HL-60/S4 treated with phorbol 12-myristate 13-acetate at 8.2 ng/mL for 4 days and 3 days (cell line): Measurements from ENCODE around the gene CRHR1.
"Not testable (repeated sequence)": the region's sequence is repeated elsewhere in the genome, so short reads cannot be mapped to it uniquely, and the experiment has no call there.

ENCODE experiments used
- in situ Hi-C: fragments of 300-500 bp; cut with MboI; formaldehyde crosslinking; loops from 2 replicates; pipeline ENCODE4 v1.15.0; 2022; ENCODE audit warnings: low sequenced_read_pairs

The CRHR1 gene

DNA sequence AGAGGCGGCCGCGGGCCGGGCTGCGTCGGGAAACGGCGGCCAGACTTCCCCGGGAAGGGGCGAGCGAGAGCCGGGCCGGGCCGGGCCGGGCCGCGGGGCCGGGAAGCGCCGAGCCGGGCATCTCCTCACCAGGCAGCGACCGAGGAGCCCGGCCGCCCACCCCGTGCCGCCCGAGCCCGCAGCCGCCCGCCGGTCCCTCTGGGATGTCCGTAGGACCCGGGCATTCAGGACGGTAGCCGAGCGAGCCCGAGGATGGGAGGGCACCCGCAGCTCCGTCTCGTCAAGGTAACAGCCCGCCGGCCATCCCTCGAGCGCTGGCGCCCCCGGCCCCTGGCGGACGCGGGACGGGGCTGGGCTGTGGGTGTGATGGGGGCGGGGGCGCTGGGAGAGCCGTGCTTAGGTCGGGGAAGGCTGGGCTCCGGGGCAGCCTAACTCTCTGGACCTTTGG is at the start of gene CRHR1:
Gene CRHR1, plus strand, starts transcription at position 28 of the 448 bp plus-strand sequence. Its CDS starts 225 bp downstream, at position 253.
- in situ Hi-C loops, result no loop called here

DNA sequence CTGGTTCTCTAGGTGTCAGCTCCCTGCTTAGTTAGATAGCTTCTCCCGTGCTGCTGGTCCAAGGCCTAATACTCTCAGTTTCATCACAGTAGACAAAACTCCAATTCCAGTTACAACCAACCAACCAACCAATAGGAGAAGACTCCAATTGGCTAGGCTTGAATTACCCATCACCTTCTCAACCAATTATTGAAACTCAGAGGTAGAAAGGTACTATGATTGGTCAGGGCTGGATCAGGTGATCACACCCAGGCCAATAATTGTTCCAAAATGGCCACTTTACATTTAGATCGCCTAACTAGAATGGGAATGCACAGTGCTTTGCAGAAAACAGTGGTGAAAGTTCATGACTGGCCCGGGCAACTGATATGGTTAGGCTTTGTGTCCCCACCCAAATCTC is 49.5 kb upstream of the CRHR1 start:
- in situ Hi-C loops, result no loop called here

DNA sequence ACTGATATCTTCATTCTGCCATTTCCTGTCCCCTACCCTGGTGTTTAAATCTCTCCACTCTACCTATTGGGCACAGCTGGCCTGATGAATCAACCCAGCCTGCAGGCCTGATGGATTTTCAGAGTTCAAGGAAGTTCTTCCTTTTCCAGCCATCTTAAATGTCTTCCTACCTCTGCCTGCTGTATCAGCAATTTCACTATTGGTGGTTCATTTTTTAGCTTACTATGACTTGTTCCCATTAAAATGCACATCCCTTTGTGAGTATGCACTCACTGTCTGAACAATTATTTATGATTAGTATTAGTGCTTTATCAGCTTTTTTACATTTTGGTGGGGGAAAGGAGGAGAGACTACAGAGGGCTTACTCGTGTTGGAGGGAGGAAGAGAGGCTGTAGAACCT is 48.6 kb upstream of the CRHR1 start:
- in situ Hi-C loops, result no loop called here

DNA sequence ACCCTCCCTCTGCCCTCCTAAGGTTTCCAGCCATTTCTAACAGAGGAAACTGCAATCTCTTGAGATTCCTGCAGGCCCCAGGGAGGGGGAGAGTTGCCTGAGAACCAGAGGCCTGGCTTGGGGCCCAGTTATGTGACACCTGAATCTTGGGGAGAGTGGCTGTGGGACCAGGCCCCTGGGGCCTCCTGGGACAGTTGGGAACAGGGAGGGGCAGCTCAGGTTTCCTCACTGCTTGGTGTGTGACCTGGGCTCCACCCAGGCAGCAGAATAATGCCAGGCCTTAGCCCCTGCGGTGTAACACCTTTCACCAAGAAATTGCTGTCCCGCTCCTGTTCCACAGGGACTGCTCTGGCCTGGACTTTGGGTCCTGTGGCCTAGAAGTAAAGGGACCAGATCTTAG is 44.3 kb upstream of the CRHR1 start:
- in situ Hi-C loops, result no loop called here

DNA sequence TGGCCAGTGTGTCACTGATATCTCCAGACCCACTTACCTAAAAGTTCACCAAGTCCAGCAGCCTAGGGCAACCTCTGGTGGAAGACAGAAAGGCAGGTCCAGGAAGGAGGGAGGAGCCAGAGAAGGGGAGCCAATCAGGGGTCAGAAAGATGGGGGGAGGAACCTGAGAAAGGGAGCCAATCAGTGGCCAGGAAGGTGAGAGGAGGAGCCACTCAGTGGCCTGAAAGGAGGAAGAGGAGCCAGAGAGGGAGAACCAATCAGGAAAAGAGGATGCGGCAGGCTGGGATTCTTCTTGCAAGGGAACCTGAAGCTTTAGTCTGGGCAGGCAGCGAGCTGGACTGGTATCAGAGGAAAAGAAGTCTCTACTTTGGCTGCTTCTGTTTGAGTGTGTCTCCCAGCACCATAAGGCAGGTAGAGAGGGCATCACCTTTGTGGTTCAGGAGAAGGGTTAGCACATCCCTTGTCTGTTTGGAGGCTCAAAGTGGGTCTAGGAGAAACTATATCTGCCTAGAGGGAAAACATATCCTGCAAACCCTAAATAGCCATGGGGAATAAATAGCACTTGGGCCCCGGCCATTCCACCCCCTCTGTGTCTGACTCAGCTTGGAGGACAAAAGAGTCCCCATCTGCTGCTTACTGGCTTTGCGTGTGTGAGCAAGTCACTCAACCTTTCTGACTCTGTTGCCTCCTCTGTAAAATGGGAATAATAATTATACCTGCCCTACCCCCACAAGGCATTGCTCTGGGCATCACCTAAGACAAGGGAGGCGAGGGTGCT is 43.4 kb upstream of the CRHR1 start:
- in situ Hi-C loops, result no loop called here

DNA sequence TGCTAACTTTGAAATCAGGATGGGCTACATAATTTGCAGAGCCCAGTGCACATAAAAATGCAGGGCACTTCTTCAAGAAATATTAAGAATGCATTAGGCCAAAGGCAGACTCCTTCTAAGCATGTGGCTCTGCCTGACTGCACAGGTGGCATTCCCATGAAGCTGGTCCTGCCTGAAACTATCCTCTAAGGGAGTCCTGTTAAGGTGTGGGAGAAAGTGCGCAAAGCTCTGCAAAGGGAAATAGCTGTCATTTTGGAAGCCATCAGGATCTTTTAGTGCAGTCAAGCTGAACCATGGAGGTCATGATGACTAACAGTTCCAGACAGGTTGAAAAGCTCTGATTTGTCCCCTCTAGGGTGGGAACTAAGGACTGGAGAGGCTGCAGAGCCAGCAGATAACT is 41.9 kb upstream of the CRHR1 start:
- in situ Hi-C loops, result no loop called here

DNA sequence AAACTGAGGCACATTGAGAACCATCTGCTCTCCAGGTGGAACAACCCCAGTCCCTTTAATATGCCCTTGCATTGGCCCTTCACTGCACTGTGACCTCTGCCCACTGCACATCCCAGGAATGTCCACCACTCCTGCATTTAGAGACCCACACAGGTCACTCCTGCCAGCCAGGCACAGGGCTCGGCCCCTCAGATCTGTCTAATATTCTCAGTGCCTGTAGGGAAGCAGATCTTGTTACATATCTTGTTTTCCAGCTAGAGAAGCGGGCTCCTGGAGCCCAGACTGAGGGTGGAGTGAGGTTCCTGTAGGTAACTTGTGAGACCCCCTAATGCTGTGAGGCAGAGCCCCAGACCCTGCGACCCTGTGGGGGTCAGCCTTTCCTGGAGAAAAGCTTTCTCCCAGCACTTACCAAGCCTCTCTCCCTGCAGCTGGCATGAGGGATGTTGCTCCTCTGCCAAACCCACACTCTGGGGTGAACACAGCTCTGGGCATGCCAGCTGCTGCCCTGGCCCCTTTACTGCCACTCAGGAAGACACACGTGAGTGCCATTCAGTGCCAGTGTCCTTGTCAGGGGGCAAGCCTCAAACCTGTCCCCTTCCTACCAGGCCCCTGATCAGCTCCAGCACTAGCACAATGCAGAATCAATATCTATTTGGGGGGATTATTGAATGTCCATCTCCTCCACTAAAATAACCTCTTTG is 40.3 kb upstream of the CRHR1 start:
- in situ Hi-C loops, result no loop called here

DNA sequence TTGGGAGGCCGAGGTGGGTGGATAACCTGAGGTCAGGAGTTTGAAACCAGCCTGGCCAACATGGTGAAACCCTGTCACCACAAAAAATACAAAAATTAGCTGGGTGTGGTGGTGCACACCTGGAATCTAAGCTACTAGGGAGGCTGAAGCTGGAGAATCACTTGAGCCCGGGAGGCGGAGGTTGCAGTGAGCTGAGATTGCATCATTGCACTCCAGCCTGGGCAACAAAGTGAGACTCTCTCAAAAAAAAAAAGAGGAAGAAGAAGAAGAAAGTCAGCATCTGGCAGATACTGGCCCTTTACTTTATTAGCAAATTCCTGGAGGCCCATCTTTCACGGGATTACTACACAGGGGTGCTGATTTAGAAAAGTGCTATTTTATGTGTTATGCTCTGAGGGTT is 39.3 kb upstream of the CRHR1 start:
- in situ Hi-C loops, result not testable (repeated sequence)

DNA sequence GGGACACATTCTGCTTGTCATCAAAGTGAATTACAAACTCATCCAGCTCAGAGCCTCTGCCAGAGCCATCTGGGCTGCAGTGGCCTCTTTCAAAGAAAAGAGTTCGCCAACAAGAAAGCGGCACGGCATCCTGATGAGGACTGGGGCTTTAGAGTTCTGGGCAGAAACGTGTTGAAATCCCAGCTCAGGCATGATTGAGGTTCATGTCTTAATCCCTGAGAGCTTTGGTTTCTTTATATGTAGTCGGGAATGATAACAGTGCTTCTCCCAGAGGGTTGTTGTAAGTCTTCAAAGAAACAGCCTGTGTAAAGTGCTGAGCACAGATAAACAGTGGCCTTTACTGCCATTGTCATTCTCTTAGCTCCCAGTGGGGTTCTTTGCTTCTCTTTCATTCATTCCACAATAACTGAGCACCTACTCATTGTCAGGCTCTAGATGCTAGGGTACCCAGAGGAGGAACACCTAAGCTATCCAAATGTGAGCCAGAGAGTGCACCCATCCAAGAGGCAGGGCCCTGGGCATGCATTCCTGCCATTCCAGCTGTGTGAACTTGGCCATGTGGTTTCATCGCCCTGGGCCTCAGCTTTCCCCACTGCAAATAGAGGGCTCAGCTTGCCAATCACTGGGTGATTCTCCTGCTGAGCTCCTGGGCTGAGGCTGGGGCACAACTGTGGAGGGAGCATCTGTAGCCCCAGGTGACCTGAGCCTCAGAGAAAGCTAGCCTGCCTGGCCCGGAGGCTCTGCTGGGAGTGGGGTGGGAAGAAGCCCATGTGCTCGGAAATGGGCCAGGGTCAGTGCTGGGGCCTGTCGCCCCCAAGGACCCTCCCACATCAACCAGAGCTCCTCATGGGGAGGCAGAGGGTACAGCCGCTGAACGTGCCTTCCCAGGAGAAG is 38.3 kb upstream of the CRHR1 start:
- in situ Hi-C loops, result no loop called here

DNA sequence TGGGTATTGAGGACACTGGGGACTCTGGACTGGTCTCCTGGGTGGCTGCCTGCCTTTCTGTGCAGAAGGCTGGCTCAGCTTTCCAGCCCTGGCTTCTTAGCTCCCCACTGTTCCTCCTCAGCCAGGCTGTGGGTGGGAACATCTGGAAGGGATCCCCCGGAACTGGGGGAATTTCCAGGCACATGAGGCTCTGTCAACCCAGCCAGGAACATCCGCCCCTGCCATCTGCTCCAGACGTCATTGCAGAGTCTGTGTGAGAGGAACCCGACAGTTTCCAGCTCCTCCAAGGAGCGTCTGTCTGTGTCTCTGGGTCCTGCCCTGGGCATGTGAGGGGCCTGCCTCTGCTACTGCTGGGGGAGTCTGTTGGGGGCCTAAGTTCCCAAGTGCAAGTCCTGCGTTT is 36.2 kb upstream of the CRHR1 start:
- in situ Hi-C loops, result no loop called here

DNA sequence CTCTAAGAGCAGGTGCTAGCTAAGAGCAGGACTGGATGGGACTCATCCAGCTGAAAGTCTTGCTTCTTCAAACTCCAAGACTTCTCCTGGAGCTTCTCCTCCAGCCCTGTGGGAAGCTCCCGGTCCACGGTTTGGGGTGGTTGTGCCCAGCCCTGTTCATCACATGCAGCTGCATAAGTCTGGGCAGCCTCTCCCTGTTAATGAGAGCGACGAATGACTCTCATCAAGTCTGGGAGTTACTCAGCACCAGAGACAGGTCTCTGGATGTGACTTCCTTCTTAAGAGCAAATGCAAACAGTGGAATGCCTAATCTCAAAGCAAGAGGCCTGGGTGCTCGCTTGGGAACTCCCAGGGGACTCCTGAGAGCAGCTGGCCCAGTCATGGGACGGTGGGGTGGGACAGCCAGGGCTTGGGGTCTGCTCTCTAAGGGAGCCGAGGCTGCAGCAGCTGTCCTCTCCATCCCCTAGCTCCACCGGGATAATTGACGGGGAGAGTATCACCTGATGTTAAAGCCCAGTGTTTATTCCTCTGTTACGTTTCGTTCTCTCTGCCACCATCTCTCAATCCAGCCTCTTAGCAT is 35.3 kb upstream of the CRHR1 start:
- in situ Hi-C loops, result no loop called here

DNA sequence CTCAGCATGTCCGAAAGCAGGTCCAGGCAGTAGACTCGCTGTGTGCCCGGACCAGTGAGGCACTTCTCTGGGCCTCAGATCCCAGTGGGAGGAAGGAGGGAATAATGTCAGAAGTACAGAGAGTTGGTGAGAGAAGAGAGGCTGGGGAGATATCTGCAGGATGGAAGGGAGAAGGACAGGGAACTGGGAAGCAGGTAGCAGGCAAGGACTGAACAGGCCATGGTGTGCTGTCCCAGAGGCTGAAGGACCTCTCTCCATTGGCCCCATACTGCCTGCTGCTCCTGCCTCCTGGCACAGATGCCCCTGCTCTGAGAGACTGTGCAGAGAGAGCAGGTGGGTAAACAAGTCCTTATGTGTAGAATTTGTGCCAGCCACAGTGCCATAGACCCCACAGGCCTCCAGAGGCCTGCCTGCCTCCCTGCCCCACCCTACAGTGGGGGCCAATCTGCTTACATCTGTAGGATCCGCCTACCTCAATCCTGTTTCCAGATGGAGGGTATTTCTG is 34.2 kb upstream of the CRHR1 start:
- in situ Hi-C loops, result no loop called here

DNA sequence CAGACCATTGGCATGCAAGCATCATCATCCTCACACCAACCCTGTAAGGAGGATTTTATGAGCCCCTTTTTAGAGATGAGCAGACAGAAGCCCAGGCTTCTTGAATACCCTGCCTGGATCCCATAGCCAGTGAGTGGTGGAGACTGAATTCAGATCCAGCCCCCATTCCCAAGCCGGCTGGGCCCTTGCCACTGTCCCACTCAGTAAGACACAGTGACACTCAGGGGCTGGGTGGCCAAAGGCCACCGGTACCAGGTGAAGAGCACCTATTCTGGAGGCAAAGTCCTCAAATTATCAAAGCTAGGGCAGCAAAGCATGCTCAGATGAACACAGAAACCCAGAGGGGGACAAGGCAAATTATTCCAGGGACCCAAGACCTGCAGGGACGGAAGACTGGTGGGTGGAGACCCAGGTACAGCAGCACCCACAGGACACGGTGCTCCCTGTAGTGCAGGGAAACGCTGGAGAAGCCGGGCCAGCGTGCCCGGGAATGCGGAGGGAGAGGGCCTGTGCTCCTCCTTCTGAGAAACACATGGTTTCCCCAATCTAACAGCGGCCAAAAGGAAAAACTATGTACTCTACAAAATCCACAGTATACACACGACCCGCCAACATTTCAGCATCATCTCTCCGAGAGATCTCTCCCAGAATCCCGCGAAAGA is 33.2 kb upstream of the CRHR1 start:
- in situ Hi-C loops, result no loop called here

DNA sequence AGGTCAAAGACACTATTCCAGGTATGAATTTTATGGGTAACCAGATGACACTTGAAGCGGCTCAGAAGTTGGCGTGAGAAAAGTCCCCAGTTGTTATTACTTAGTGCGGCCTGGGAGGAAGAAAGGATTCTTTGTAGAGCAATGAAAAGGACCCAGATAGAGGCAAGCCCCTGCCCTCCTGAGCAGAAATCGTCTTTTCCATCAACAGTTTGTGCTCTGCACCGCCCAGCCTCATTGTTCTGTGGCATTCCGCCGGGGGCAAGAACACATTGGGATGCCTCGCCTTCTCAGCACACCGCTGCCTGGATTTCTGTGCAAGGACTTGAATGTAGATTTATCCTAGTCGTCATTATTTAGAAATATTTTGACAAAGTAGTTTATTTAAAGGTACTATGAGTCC is 32.7 kb upstream of the CRHR1 start:
- in situ Hi-C loops, result no loop called here

DNA sequence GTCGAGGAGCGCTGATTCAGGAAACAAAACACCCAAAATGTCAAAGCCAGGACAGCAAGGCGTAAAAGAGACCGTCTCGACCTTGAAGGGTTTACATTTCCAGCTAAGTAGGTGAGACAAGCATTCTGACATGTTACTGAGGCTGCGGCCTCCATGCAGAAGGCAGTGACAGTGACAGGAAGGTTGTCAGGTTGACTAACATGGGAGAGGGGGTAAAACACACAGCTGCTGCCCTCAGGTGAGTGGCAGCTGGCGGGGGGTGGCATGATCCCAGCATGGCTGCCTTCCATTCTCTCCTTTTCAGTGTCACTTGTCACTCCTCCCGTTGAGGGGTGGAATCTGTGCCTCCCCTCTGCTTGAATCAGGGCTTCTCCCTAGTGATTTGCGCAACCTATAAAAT is 31.9 kb upstream of the CRHR1 start:
- in situ Hi-C loops, result no loop called here

DNA sequence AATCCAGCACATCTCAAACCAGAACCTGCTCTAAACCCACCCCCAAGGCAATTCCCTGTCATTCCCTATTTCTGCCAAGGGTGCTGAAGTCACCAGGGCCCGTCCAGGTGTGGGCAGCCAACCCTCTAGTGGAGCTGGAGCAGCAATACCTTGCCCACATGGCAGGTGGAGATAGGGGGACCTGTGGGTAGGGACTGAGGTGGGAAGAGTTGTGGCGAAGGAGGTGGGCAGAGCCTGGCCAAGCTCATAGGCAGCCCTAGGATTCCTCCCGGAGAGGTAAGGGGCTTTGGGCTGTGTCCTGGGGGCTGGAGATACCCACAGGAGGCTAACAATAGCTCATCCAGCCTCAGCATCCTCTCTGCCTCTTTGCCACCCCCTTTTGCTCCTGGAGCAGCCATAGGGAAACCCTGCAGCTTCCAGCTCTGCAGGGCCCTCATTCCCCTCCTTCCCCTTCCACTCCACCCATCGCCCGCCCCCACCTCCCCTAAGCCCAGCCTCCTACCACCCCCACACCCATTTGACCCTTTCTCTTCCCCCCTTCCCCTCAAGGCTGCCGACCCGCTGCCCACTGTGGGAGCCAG is 30.4 kb upstream of the CRHR1 start:
- in situ Hi-C loops, result no loop called here

DNA sequence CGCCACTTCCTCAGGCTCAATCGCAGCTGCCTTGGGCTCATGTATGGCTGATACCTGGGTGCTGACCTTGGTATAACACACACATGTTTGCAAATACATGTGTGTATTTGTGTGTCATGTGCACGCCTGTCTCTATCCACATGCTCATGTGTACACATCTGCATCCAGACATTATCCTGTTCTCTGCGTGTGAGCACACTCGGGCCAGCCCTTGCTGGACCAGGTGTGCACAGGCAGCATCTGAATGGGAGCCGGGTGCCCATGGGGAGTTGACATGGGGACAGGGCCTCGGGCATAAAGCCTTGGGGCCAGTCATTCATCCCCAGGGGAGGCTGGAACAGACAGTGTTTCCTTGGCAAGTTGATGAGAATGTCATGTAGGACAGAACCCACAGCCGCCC is 29.1 kb upstream of the CRHR1 start:
- in situ Hi-C loops, result no loop called here

DNA sequence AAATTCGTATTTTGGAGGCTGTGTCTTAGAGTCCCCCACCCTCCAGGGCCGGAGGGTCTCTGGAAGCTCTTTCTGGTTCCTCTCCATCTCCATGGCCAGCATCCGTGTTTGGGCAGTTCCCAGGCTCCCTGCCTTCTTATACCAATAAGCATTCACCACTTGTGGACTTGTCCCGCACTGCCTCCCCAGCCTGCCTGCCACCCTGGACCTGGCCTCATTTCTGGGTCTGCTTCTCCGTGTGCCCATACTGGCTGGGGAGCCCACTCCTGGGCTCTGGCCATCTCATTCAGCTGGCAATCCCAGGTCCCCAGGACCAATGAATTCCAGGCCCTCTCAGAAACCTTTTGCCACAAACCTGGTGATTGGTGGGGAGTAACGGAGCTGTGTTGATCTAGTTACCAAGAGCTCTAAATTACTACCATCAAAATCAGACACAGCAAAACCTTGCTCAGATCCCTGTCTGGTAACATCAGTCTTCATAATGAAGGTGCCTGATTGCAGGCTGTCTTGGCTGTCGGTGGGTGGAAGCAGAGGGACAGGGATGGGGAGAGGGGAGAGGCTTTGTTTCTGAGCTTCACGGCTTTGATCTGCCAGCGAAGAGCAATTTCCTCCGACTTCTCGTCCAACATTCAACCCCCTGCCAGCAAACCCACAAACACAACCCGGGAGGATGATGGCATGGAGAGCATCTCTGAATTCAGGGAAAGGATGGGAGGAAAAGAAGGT is 27.7 kb upstream of the CRHR1 start:
- in situ Hi-C loops, result no loop called here

DNA sequence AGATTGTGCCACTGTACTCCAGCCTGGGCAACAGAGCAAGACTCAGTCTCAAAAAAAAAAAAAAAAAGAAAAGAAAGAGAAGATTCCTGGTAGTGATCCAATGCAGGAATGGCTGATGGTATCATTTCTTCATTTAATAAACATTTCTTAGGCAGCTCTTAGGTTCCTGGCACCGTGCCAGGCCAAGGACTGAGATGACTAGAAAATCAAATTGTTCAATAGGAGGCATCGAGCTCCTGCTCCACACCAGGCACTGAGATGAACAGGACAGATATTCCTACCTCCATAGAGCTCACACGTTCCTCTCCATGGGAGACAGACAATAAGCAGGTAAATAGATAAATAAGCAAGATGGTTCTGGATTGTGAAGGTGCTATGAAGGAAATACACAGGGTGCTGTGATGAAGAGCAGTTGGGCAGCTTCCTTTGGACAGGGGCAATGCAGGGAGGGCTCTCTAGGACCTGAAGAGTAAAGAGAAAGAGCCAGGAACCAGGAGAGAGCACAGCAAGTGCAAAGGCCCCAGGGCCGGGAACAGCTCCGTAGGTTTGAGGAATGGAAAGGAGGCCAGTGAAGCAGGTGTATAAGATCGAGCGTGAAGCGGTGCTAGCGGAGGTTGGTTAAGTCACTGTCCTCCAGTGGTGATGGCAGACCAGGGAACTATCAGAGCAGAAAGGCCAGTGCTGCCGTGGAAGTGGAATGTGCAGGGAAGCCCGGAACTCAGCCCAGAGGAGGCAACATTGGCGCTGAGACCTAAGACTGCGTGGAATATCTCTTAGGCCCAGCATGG is 26.5 kb upstream of the CRHR1 start:
- in situ Hi-C loops, result no loop called here
